ENCODE measurements around the gene ERICH3. TPM values are rescaled to one million over a fixed set of nuclear protein-coding genes. Genes with fewer than 3 reads are reported as not detected.

Gene ERICH3
- total RNA-seq, 1 experiment from 2014 or later, result not detected

DNA sequence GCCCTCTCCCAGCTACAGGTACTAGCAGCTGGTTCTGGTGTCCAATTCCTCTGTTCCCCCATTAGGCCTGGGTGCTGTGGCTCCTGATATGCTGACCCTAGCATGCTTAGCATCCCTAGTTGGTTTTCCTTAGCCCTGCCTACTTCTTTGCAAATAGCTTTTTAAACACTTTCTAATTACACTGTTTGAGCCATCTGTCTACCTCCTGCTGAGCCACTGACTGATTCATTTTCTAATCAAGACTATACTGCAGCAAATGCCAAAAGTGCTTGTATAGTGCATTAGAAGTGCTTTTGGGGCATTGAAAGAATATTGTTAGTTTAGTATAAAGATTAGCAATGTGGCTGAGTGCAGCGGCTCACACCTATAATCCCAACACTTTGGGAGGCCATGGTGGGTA is 36.3 kb downstream of the ERICH3 start:
- Histone ChIP-seq H3K56ac (ENCODE audit: insufficient read length, low read depth, low read length) (no peak overlapping the region), H3K23me2 (ENCODE audit: insufficient read length, low read depth, low read length, poor library complexity, severe bottlenecking) (no peaks in the 10 kb centered on the region), H4K5ac (ENCODE audit: insufficient read length, low read depth, low read length) (no peak overlapping the region), H3K23ac (ENCODE audit: insufficient read length, low read depth, low read length) (no peak overlapping the region), H2BK20ac (ENCODE audit: low read depth, low read length, poor library complexity, severe bottlenecking) (no peak overlapping the region), H4K20me1 (ENCODE audit: control insufficient read depth, insufficient read depth, insufficient read length) (no peaks in the 10 kb centered on the region), H3K14ac (ENCODE audit: insufficient read depth, low read length) (no peak overlapping the region), H3K27me3 (ENCODE audit: insufficient read depth, low read length) (no peaks in the 10 kb centered on the region), H3K9ac (ENCODE audit: extremely low read depth, insufficient read length, low read length) (no peak overlapping the region), H3K9me3 (ENCODE audit: control insufficient read depth, low read depth, low read length) (no peaks in the 10 kb centered on the region), H2BK15ac (ENCODE audit: low read depth, low read length) (no peak overlapping the region), H3K4ac (ENCODE audit: low read depth, low read length) (no peak overlapping the region), H3K79me2 (ENCODE audit: insufficient read depth, low read length) (no peaks in the 10 kb centered on the region), H3T11ph (ENCODE audit: low read length) (no peak overlapping the region), H3K4me2 (ENCODE audit: insufficient read depth, insufficient read length, low read length) (no peak overlapping the region), H2AK5ac (ENCODE audit: insufficient read length, low read length) (no peak overlapping the region), H2BK120ac (ENCODE audit: low read depth, low read length, poor library complexity, severe bottlenecking) (no peak overlapping the region), H2BK12ac (ENCODE audit: insufficient read length, low read depth, low read length) (no peak overlapping the region), H3K79me1 (ENCODE audit: insufficient read depth, low read depth, low read length, poor library complexity, severe bottlenecking) (no peaks in the 10 kb centered on the region), H2AFZ (ENCODE audit: low read length) (no peak overlapping the region), H4K8ac (replicated peaks; ENCODE audit: insufficient read length, low read depth, low read length) (no peak overlapping the region), H3K27ac (ENCODE audit: insufficient read length, low read depth, low read length) (no peak overlapping the region), H3K4me1 (ENCODE audit: insufficient read depth, low read length) (no peaks in the 10 kb centered on the region), H2BK5ac (ENCODE audit: insufficient read length, low read length) (no peak overlapping the region), H3K18ac (ENCODE audit: insufficient read length, low read depth, low read length) (no peak overlapping the region), H4K91ac (ENCODE audit: insufficient read length, low read depth, low read length) (no peak overlapping the region)
- no peaks in the 10 kb centered on the region for H3K9me3 Mint-ChIP-seq
- H3K4me3 Mint-ChIP-seq, result no peak overlapping the region
- TF ChIP-seq, protein P1, sequence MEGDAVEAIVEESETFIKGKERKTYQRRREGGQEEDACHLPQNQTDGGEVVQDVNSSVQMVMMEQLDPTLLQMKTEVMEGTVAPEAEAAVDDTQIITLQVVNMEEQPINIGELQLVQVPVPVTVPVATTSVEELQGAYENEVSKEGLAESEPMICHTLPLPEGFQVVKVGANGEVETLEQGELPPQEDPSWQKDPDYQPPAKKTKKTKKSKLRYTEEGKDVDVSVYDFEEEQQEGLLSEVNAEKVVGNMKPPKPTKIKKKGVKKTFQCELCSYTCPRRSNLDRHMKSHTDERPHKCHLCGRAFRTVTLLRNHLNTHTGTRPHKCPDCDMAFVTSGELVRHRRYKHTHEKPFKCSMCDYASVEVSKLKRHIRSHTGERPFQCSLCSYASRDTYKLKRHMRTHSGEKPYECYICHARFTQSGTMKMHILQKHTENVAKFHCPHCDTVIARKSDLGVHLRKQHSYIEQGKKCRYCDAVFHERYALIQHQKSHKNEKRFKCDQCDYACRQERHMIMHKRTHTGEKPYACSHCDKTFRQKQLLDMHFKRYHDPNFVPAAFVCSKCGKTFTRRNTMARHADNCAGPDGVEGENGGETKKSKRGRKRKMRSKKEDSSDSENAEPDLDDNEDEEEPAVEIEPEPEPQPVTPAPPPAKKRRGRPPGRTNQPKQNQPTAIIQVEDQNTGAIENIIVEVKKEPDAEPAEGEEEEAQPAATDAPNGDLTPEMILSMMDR (conservative IDR thresholded peaks at IDR 0.05), result no peak
- no peaks in the 10 kb centered on the region for H3K36me3 Mint-ChIP-seq (ENCODE audit: insufficient read depth in 1 of 3, low read depth in 3 of 3)
- no peak for DNase-seq
- no peak overlapping the region; a peak in 1 of 7 replicates for H3K27ac Mint-ChIP-seq
- WGBS (ENCODE audit: extremely low coverage, insufficient read length, low lambda C conversion rate), result no CpG with 5 or more reads among the region's 1 CpG
- H3K4me1 Mint-ChIP-seq, result peaks cover 13 to 20% of the 10 kb centered on the region in 2 experiments
- H3K27me3 Mint-ChIP-seq (ENCODE audit: low read depth), result no peaks in the 10 kb centered on the region

Data from H9 (cell line).